Subcutaneous adipose tissue (tissue), 4 donors: ENCODE results near the gene ETFA. TPM values are rescaled to one million over a fixed set of nuclear protein-coding genes. Genes with fewer than 3 reads are reported as not detected.

Experiments
- CTCF ChIP-seq: fragments of 450-650 bp; IDR thresholded peaks from one replicate; pipeline ENCODE4 v1.5.1; 2016; ENCODE audit warnings: low read depth, mild to moderate bottlenecking, control low read depth, antibody characterized with exemption, moderate library complexity
- total RNA-seq, 4 donors: library from RNA; depleted of rRNA; stranded (reverse); fragments of >200 nt; gene quantifications; one replicate each; pipeline ENCODE4 v1.1.0, GENCODE V29; 2016

The ETFA gene
- total RNA-seq, 4 donors from 2014 or later, result 148 to 186 (median 157) TPM

- no peak for TF ChIP-seq CTCF
Measured at GRCh38 chr15:76206325-76206976, 104.8 kb downstream of the ETFA start.

GRCh38 chr15:76204916-76205460 is 106.3 kb downstream of the ETFA start:
- TF ChIP-seq CTCF, result no peak

GRCh38 chr15:76204109-76204845 is 107.0 kb downstream of the ETFA start:
- no peak for TF ChIP-seq CTCF

GRCh38 chr15:76203346-76204108 is 107.7 kb downstream of the ETFA start:
- no peak for TF ChIP-seq CTCF

- no peak for TF ChIP-seq CTCF
Measured at GRCh38 chr15:76201536-76202255, 109.6 kb downstream of the ETFA start.

GRCh38 chr15:76200641-76201105 is 110.6 kb downstream of the ETFA start:
- no peak for TF ChIP-seq CTCF
